ENCODE results near the gene TLE2.

Gene TLE2

GRCh38 chr19:2984215-2984528 lies 44.9 kb downstream of the TLE2 start:
- peak; percentile 80 for DNase-seq
- H3K27me3 Mint-ChIP-seq (ENCODE audit: low read depth, poor library complexity), result peaks cover 100% of the 10 kb centered on the region
- no peaks in the 10 kb centered on the region for H3K9me3 Mint-ChIP-seq
- TF ChIP-seq CTCF (IDR thresholded peaks at IDR 0.05), result no peak
- H3K27ac Mint-ChIP-seq, result no peak overlapping the region
- no peaks in the 10 kb centered on the region for H3K36me3 Mint-ChIP-seq (ENCODE audit: low read depth)
- H3K4me1 Mint-ChIP-seq, result peaks cover 37% of the 10 kb centered on the region
- H3K4me3 Mint-ChIP-seq, result peak overlapping the region; percentile 48

DNA sequence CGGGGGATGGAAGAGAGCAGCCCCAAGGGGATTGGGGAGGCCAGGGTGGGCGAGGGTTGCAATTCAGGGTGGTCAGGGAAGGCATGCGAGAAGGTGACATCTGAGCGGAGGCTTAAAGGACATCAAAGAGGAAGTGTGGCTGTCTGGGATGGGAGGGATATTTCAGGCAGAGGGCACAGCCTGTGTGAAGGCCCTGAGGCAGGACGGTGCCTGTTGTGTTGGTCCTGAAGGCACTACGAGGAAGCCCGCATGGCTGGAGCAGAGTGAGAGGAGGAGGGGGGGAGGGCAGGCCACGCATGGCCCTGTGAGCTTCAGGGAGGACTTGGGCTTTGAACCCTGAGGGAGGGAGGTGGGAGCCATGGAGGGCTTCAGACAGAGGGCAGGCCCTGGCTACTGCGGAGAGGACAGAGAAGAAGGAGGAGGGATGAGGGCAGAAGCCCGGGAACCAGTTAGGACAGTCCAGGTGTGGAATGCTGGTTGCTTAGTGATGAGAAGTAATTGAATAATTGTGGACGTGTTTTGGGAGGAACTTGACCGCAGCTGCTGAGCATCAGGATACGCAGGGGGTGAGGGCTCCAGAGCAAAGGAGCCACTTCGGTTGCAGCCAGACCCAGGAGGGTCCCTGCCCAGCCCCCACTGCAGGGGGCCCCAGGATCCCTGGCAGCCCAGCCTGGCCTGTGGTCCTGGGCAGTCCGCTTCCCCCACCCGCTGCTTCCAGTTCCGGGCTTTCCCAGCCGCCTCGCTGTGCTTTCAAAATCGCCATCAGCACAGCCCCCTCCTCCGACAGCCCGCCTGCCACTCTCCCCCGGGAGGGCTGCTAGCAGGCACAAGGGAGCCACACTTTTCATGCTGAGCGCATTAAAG lies 45.5 kb downstream of the TLE2 start:
- Mint-ChIP-seq H3K27me3 (ENCODE audit: low read depth, poor library complexity) (peaks cover 100% of the 10 kb centered on the region), H3K4me1 (peaks cover 37% of the 10 kb centered on the region), H3K9me3 (no peaks in the 10 kb centered on the region), H3K27ac (no peak overlapping the region), H3K36me3 (ENCODE audit: low read depth) (no peaks in the 10 kb centered on the region), H3K4me3 (peak overlapping the region; percentile 42)
- DNase-seq, result no peak
- no peak for TF ChIP-seq CTCF (IDR thresholded peaks at IDR 0.05)

DNA sequence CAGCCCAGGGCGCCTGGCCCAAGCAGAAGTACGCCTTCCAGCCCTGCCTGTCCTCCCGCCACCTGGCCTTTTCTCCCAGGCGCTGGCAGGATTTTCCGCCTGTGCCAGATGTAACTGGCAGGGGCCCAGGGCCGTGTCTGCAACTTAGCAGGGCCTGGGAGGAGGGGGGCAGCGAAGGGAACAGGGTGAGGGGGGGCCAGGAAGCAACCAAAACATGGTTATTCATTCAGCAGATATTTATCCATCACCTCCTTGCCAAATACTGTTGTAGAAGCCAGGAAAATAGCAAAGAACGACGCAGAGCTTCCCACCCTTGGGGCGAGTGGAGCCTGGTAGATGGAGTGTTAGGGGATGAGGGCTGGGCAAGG lies 46.1 kb downstream of the TLE2 start:
- TF ChIP-seq CTCF (IDR thresholded peaks at IDR 0.05), result no peak
- Mint-ChIP-seq H3K36me3 (ENCODE audit: low read depth) (no peaks in the 10 kb centered on the region), H3K9me3 (no peaks in the 10 kb centered on the region), H3K4me3 (no peak overlapping the region), H3K4me1 (peaks cover 37% of the 10 kb centered on the region), H3K27me3 (ENCODE audit: low read depth, poor library complexity) (peaks cover 100% of the 10 kb centered on the region), H3K27ac (no peak overlapping the region)
- DNase-seq, result no peak

DNA sequence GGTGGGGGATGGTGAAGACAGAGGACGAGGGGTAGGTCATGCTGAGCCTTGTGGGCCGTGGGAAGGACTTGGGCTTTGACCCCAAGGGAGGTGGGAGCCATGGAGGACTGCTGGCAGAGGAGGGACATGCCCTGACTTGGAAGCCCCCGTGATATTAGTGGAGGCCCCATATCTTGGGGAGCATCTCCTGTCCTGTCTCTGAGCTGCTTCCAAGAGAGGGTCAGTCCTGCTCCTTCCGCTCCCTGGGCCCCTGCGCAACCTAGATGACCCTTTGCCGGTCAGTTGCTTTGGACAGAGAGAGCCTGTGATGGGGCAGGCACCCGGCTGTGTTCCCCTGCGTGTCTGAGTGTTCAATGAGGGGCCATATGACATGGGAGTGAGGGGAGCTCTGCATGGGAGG lies 46.5 kb downstream of the TLE2 start:
- H3K4me3 Mint-ChIP-seq, result no peak overlapping the region

GRCh38 chr19:2981898-2982297 lies 47.2 kb downstream of the TLE2 start:
- Mint-ChIP-seq H3K27ac (no peak overlapping the region), H3K9me3 (no peaks in the 10 kb centered on the region), H3K27me3 (ENCODE audit: low read depth, poor library complexity) (peaks cover 100% of the 10 kb centered on the region), H3K4me1 (peaks cover 37% of the 10 kb centered on the region), H3K36me3 (ENCODE audit: low read depth) (no peaks in the 10 kb centered on the region), H3K4me3 (peak overlapping the region; percentile 52)
- DNase-seq, result no peak
- no peak for TF ChIP-seq CTCF (IDR thresholded peaks at IDR 0.05)

More for the DNA sequence above, 46.5 kb downstream of the TLE2 start:
- no peak for TF ChIP-seq CTCF (IDR thresholded peaks at IDR 0.05)
- H3K27ac Mint-ChIP-seq, result no peak overlapping the region
- H3K9me3 Mint-ChIP-seq, result no peaks in the 10 kb centered on the region
- peaks cover 100% of the 10 kb centered on the region for H3K27me3 Mint-ChIP-seq (ENCODE audit: low read depth, poor library complexity)
- no peak for DNase-seq
- peaks cover 39% of the 10 kb centered on the region for H3K4me1 Mint-ChIP-seq
- no peaks in the 10 kb centered on the region for H3K36me3 Mint-ChIP-seq (ENCODE audit: low read depth)

- no peak for DNase-seq
- Mint-ChIP-seq H3K36me3 (ENCODE audit: low read depth) (no peaks in the 10 kb centered on the region), H3K4me1 (peaks cover 46% of the 10 kb centered on the region), H3K4me3 (no peak overlapping the region), H3K27ac (no peak overlapping the region), H3K9me3 (no peaks in the 10 kb centered on the region), H3K27me3 (ENCODE audit: low read depth, poor library complexity) (peaks cover 100% of the 10 kb centered on the region)
- no peak for TF ChIP-seq CTCF (IDR thresholded peaks at IDR 0.05)
Observed at GRCh38 chr19:2978772-2979171, 50.3 kb downstream of the TLE2 start.
